Measurements from ENCODE around the gene RDH14. TPM values are rescaled to one million over a fixed set of nuclear protein-coding genes. Genes with fewer than 3 reads are reported as not detected.

The RDH14 gene
- total and polyA plus RNA-seq, 2 experiments from 2014 or later: 38.1 to 40.6 TPM

DNA sequence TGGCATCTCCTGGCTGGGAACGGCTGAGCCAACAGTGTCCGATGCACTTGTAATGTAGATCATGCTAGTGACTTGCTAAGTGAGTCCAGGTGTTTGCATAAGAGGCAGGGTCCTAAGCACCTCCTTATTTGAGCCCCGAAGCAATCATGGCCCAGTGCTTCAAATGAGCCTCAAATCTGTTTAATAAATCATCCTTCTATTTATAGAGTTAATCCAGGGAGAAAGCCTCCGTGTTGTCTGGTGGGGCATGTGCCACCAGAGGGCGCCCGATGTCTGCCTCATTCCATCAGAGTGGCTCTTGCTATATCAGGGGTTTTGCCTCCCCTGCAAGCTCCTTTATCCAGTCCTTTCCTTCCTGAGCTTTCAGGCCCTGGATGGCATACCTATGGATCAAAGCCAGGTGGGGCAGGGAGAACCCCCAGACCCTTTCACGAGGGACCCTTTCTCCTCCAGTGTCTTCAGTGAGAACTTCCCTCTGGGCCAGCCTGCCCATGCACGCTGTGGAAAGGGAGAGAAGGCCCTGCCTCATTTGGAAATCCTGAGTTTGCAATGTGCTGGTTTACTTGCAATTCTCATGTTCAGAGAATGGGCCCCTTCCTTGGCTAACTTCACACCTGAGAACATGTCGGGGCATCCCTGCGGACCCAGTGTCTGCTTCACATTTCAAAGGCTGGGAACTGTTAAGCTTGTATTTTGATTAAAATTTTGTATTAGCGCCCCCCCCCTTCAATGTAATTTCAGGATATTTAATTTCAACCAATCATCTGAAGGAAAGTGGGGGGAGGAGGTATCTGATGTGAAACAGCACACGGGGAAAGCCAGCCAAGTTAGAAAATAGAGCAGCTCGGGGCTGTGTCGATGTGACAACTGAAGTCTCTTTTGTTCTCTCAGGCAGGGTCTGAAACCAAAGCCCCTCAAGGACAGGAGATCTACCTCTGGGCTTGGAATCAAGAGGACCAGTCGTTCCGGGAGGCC, 39.7 kb downstream of the RDH14 start:
- peak; percentile 97 for ATAC-seq
- Mint-ChIP-seq H3K9me3 (no peaks in the 10 kb centered on the region), H3K36me3 (ENCODE audit: low read depth) (no peaks in the 10 kb centered on the region), H3K4me1 (peaks cover 13% of the 10 kb centered on the region), H3K27me3 (ENCODE audit: insufficient read depth, low read depth, poor library complexity) (peaks cover 3% of the 10 kb centered on the region), H3K27ac (no peak overlapping the region), H3K4me3 (no peak overlapping the region)
- H3K27ac ChIP-seq (ENCODE audit: low read depth): no peak overlapping the region
- no peak overlapping the region for H3K4me2 ChIP-seq
- peak; percentile 89 for DNase-seq (ENCODE audit: low spot score)
- H3K36me3 ChIP-seq (ENCODE audit: insufficient read depth): no peaks in the 10 kb centered on the region
- H3K4me1 ChIP-seq (ENCODE audit: insufficient read depth): peaks cover 5% of the 10 kb centered on the region; the same call in 1 of the 2 replicates
- H4K20me1 ChIP-seq (replicated peaks; ENCODE audit: insufficient read depth): no peaks in the 10 kb centered on the region
- no peaks in the 10 kb centered on the region for H3K9me2 ChIP-seq (ENCODE audit: insufficient read depth)
- H2AFZ ChIP-seq: peak overlapping the region; percentile 73; the same call in 1 of the 2 replicates
- TF ChIP-seq, protein P1, sequence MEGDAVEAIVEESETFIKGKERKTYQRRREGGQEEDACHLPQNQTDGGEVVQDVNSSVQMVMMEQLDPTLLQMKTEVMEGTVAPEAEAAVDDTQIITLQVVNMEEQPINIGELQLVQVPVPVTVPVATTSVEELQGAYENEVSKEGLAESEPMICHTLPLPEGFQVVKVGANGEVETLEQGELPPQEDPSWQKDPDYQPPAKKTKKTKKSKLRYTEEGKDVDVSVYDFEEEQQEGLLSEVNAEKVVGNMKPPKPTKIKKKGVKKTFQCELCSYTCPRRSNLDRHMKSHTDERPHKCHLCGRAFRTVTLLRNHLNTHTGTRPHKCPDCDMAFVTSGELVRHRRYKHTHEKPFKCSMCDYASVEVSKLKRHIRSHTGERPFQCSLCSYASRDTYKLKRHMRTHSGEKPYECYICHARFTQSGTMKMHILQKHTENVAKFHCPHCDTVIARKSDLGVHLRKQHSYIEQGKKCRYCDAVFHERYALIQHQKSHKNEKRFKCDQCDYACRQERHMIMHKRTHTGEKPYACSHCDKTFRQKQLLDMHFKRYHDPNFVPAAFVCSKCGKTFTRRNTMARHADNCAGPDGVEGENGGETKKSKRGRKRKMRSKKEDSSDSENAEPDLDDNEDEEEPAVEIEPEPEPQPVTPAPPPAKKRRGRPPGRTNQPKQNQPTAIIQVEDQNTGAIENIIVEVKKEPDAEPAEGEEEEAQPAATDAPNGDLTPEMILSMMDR (conservative IDR thresholded peaks at IDR 0.05; ENCODE audit: low read depth in 2 of 2): peak; percentile 93 to 95
- TF ChIP-seq EZH2phosphoT487 (IDR thresholded peaks at IDR 0.05; ENCODE audit: unreplicated experiment): no peak
- no peaks in the 10 kb centered on the region for H3K27me3 ChIP-seq (ENCODE audit: insufficient read depth)
- no peak overlapping the region for H3K4me3 ChIP-seq
- no peaks in the 10 kb centered on the region for H3F3A ChIP-seq (replicated peaks; ENCODE audit: low read depth)
- no peaks in the 10 kb centered on the region for H3K79me2 ChIP-seq (replicated peaks; ENCODE audit: insufficient read depth)

DNA sequence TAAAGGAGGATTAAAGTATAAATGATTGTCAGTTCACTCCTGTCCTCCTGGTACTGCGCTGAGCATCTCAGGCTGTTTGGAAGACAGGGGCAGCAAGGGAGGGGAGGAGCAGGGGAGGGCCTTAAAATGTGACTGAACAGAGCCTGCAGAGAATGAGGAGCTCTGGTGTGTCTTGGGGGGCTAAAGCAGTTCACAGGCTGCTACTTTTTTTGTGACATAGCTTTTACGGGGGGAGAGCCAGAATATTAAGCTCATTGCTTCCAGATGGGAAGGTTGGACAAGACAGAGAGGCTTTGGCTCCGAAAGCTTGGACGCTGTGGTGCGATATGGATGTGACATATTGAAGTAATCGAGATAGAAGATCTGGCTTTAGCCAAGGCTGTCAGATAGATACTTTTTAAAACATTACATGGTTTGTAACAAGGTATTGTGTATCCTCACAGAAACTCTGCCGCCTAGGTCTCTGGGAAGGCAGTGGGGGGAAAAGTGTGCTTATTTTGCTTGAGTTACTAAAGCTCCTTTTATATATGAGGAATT, 40.5 kb downstream of the RDH14 start:
- no peak for DNase-seq (ENCODE audit: low spot score)
- H3K27ac ChIP-seq (ENCODE audit: low read depth): no peak overlapping the region
- no peak overlapping the region for H3K4me3 ChIP-seq
- no peaks in the 10 kb centered on the region for H3F3A ChIP-seq (replicated peaks; ENCODE audit: low read depth)
- no peaks in the 10 kb centered on the region for H3K9me3 Mint-ChIP-seq
- H3K36me3 Mint-ChIP-seq (ENCODE audit: low read depth): no peaks in the 10 kb centered on the region
- no peaks in the 10 kb centered on the region for H3K27me3 ChIP-seq (ENCODE audit: insufficient read depth)
- no peak for ATAC-seq
- no peaks in the 10 kb centered on the region for H3K36me3 ChIP-seq (ENCODE audit: insufficient read depth)
- H3K27me3 Mint-ChIP-seq (ENCODE audit: insufficient read depth, low read depth, poor library complexity): peaks cover 3% of the 10 kb centered on the region
- peaks cover 5% of the 10 kb centered on the region; the same call in 1 of the 2 replicates for H3K4me1 ChIP-seq (ENCODE audit: insufficient read depth)
- H3K4me1 Mint-ChIP-seq: peaks cover 12% of the 10 kb centered on the region
- peak overlapping the region; percentile 12; the same call in 1 of the 2 replicates for H2AFZ ChIP-seq
- H3K79me2 ChIP-seq (replicated peaks; ENCODE audit: insufficient read depth): no peaks in the 10 kb centered on the region
- no peak overlapping the region for H3K4me3 Mint-ChIP-seq
- no peak overlapping the region for H3K27ac Mint-ChIP-seq
- H3K9me2 ChIP-seq (ENCODE audit: insufficient read depth): no peaks in the 10 kb centered on the region
- H4K20me1 ChIP-seq (replicated peaks; ENCODE audit: insufficient read depth): no peaks in the 10 kb centered on the region
- no peak overlapping the region for H3K4me2 ChIP-seq
- TF ChIP-seq POLR2AphosphoS5 (IDR thresholded peaks at IDR 0.05; ENCODE audit: low read depth) (no peak), ZNF331 (CRISPR knock-in tag; IDR thresholded peaks at IDR 0.05; ENCODE audit: low read depth) (no peak)
